ENCODE measurements around the gene TMEM19. TPM values are rescaled to one million over a fixed set of nuclear protein-coding genes. Genes with fewer than 3 reads are reported as not detected.

Gene TMEM19
- total RNA-seq, 2 experiments from 2014 or later: 6.1 to 12.9 TPM

DNA sequence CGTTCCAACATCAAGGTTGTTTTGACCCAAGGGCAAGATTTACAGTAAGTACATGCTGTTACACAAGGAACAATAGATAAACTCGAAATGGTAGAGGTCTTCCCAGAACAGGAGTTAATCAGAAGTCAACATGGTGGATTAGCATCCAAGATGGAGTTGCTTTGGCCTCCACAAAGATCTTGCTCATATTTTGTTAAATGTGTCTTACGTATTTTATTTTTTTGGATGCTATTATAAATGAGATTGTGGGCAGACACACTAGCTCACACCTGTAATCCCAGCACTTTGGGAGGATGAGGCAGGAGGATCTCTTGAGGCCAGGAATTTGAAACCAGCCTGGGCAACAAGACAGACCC lies 46.5 kb downstream of the TMEM19 start:
- no peak overlapping the region for H3K27ac Mint-ChIP-seq
- no peaks in the 10 kb centered on the region for H3K9me3 Mint-ChIP-seq (ENCODE audit: low read depth)
- no peaks in the 10 kb centered on the region for H3K36me3 Mint-ChIP-seq (ENCODE audit: low read depth)
- intact Hi-C loops (cut with DNase I, micrococcal nuclease): no loop called here
- no peak overlapping the region for H3K4me3 Mint-ChIP-seq
- DNase-seq: no peak
- ChIA-PET CTCF (no interaction called here), POLR2A (interaction anchor here (0.6 kb wide), 1 partner anchor 22 kb away, joined by 3 read pairs; the partner anchor contains the start of gene RAB21)
- H3K27me3 Mint-ChIP-seq: no peaks in the 10 kb centered on the region
- ATAC-seq: no peak
- no peaks in the 10 kb centered on the region for H3K4me1 Mint-ChIP-seq

DNA sequence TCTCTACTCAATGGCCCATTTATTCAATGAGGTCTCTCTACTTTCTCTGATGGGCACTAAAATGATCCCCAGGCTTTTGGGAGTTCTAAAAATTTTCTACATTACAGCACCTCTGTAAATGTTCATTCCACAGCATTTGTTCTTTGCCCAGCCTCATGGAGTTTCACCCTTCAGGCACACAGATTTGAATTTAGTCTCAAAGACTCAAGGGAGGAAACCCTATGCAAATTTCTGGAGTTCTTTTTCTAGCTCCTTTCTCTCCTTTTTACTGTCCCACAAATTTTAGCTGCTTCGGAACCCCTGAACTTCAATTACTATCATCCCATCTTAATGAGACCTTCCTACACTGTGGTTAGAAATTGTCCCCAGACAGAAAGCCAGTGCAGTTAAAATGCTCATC lies 51.3 kb downstream of the TMEM19 start:
- Mint-ChIP-seq H3K27ac (no peak overlapping the region), H3K9me3 (ENCODE audit: low read depth) (no peaks in the 10 kb centered on the region), H3K36me3 (ENCODE audit: low read depth) (no peaks in the 10 kb centered on the region), H3K4me3 (no peak overlapping the region), H3K27me3 (no peaks in the 10 kb centered on the region), H3K4me1 (no peaks in the 10 kb centered on the region)
- ATAC-seq: no peak
- no peak for DNase-seq
- ChIA-PET CTCF (interaction anchor here (0.7 to 2.3 kb wide), 3 partner anchors 10 to 520 kb away, joined by 3 to 15 read pairs (median 4); no protein-coding TSS in a partner anchor), POLR2A (no interaction called here)
- intact Hi-C loops (cut with DNase I, micrococcal nuclease): no loop called here

DNA sequence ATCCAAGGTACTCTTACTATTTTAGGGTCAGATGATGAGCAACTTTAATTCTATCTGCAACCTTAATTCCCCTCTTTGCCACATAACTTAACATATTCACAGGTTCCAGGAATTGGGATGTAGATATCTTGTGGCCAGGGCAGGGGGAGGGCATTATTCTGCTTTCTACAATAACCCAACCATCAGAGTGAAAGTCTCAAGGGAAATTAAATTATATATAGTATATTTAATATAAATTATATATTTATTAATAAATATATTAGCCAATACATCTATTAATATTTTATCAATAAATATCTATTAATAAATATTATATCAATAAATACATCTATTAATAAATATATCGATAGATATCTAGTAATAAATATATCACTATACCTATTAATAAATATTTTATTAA lies 57.1 kb downstream of the TMEM19 start:
- no peaks in the 10 kb centered on the region for H3K27me3 Mint-ChIP-seq
- H3K36me3 Mint-ChIP-seq (ENCODE audit: low read depth): no peaks in the 10 kb centered on the region
- intact Hi-C loops (cut with DNase I, micrococcal nuclease): no loop called here
- no peak for DNase-seq
- H3K9me3 Mint-ChIP-seq (ENCODE audit: low read depth): no peaks in the 10 kb centered on the region
- ATAC-seq: no peak
- H3K4me1 Mint-ChIP-seq: no peaks in the 10 kb centered on the region
- ChIA-PET POLR2A (no interaction called here), CTCF (interaction anchor here (0.9 kb wide), 1 partner anchor 23 kb away, joined by 3 read pairs; no protein-coding TSS in a partner anchor)
- no peak overlapping the region for H3K27ac Mint-ChIP-seq
- H3K4me3 Mint-ChIP-seq: no peak overlapping the region

DNA sequence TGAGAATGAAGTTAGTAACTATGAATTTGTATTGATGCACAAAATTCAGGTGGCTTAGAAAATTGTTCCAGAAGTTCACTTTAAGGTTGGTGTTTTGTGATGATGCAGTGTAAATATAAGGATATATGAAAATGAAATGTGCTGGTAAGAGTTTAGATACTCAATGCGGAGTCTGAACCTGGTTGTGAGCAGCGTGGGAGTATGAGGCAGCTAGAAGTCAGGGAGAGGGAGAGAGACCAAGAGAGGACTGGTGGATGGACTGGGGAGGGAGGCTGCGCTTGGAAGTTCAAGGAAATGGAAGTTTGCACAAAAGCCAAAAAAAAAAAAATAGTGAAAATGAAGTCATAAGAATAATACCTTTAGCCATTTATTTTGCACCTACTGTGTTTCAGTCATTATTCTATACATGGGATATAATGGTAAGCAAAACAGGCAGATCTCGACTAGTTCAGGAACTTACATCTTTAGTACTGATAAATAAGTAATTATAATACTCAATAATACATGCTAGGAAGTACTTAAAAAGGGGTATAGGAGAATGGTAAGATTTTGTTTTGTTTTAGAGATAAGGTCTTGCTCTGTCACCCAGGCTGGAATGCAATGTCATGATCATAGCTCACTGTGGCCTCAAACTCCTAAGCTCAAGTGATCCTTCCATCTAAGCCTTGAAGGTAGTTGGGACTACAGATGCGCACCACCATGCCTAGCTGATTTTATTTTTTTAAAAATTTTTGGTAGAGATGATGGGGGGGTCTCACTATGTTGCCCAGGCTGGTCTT lies 58.8 kb downstream of the TMEM19 start:
- DNase-seq (no peak), ATAC-seq (no peak)
- peaks cover 3% of the 10 kb centered on the region for H3K27me3 Mint-ChIP-seq
- H3K4me1 Mint-ChIP-seq: no peaks in the 10 kb centered on the region
- intact Hi-C loops (cut with DNase I, micrococcal nuclease): loop anchor here (5.0 kb wide), 2 partner anchors 107 to 1012 kb away; no protein-coding TSS in a partner anchor
- no peaks in the 10 kb centered on the region for H3K36me3 Mint-ChIP-seq (ENCODE audit: low read depth)
- H3K4me3 Mint-ChIP-seq: no peak overlapping the region
- ChIA-PET CTCF (interaction anchor here (1.1 to 6.0 kb wide), 6 partner anchors 13 to 329 kb away, joined by 3 to 73 read pairs (median 8); partner anchors contain the start of gene TMEM19), POLR2A (interaction anchor here (0.7 kb wide), 1 partner anchor 10 kb away, joined by 4 read pairs; the partner anchor contains the start of gene RAB21)
- no peaks in the 10 kb centered on the region for H3K9me3 Mint-ChIP-seq (ENCODE audit: low read depth)
- no peak overlapping the region for H3K27ac Mint-ChIP-seq

GRCh38 chr12:71746974-71747611 lies 61.2 kb downstream of the TMEM19 start:
- ChIA-PET POLR2A (interaction anchor here (1.0 kb wide), 3 partner anchors 9 to 85 kb away, joined by 3 to 4 read pairs (median 3); partner anchors contain the start of gene ZFC3H1), CTCF (interaction anchor here (0.6 to 6.0 kb wide), 41 partner anchors 9 to 1018 kb away, joined by 3 to 73 read pairs (median 4); partner anchors contain the start of genes THAP2, TMEM19 and ZFC3H1)
- DNase-seq: peak; percentile 62
- peaks cover 10% of the 10 kb centered on the region for H3K27me3 Mint-ChIP-seq
- H3K9me3 Mint-ChIP-seq (ENCODE audit: low read depth): no peaks in the 10 kb centered on the region
- no peak overlapping the region for H3K4me3 Mint-ChIP-seq
- no peaks in the 10 kb centered on the region for H3K4me1 Mint-ChIP-seq
- peak; percentile 79 for ATAC-seq
- H3K36me3 Mint-ChIP-seq (ENCODE audit: low read depth): no peaks in the 10 kb centered on the region
- intact Hi-C loops (cut with DNase I, micrococcal nuclease): loop anchor here (1.0 to 5.0 kb wide), 5 partner anchors 110 to 1015 kb away; no protein-coding TSS in a partner anchor
- no peak overlapping the region for H3K27ac Mint-ChIP-seq

- POLR2A ChIA-PET: interaction anchor here (1.0 kb wide), 1 partner anchor 86 kb away, joined by 3 read pairs; no protein-coding TSS in a partner anchor
- DNase-seq (no peak), ATAC-seq (no peak)
- no peak overlapping the region for H3K27ac Mint-ChIP-seq
- no peaks in the 10 kb centered on the region for H3K9me3 Mint-ChIP-seq (ENCODE audit: low read depth)
- intact Hi-C loops (cut with DNase I, micrococcal nuclease): loop anchor here (5.0 kb wide), 2 partner anchors 111 to 1016 kb away; no protein-coding TSS in a partner anchor
- no peaks in the 10 kb centered on the region for H3K4me1 Mint-ChIP-seq
- CTCF ChIA-PET: interaction anchor here (0.9 to 6.0 kb wide), 20 partner anchors 8 to 333 kb away, joined by 3 to 73 read pairs (median 5); partner anchors contain the start of genes THAP2, TMEM19 and ZFC3H1
- H3K36me3 Mint-ChIP-seq (ENCODE audit: low read depth): no peaks in the 10 kb centered on the region
- no peak overlapping the region for H3K4me3 Mint-ChIP-seq
- peaks cover 12% of the 10 kb centered on the region for H3K27me3 Mint-ChIP-seq
Measured at GRCh38 chr12:71748081-71748850, 62.4 kb downstream of the TMEM19 start.

- Mint-ChIP-seq H3K27me3 (peaks cover 12% of the 10 kb centered on the region), H3K36me3 (ENCODE audit: low read depth) (no peaks in the 10 kb centered on the region), H3K27ac (no peak overlapping the region), H3K9me3 (ENCODE audit: low read depth) (no peaks in the 10 kb centered on the region), H3K4me1 (peaks cover 6% of the 10 kb centered on the region), H3K4me3 (no peak overlapping the region)
- ChIA-PET POLR2A (interaction anchor here (0.6 kb wide), 1 partner anchor 87 kb away, joined by 6 read pairs; no protein-coding TSS in a partner anchor), CTCF (interaction anchor here (1.2 to 6.0 kb wide), 3 partner anchors 15 to 113 kb away, joined by 5 to 46 read pairs (median 18); no protein-coding TSS in a partner anchor)
- ATAC-seq: no peak
- DNase-seq: no peak
- intact Hi-C loops (cut with DNase I, micrococcal nuclease): loop anchor here (5.0 kb wide), 2 partner anchors 112 to 1017 kb away; no protein-coding TSS in a partner anchor
Measured at GRCh38 chr12:71749666-71750065, 63.8 kb downstream of the TMEM19 start.

- ChIA-PET POLR2A (no interaction called here), CTCF (interaction anchor here (2.0 to 2.6 kb wide), 2 partner anchors 28 to 337 kb away, joined by 6 read pairs; no protein-coding TSS in a partner anchor)
- peaks cover 25% of the 10 kb centered on the region for H3K36me3 Mint-ChIP-seq (ENCODE audit: low read depth)
- H3K4me1 Mint-ChIP-seq: peaks cover 19% of the 10 kb centered on the region
- no peak overlapping the region for H3K4me3 Mint-ChIP-seq
- ATAC-seq (no peak), DNase-seq (no peak)
- H3K27me3 Mint-ChIP-seq: peaks cover 12% of the 10 kb centered on the region
- no peak overlapping the region for H3K27ac Mint-ChIP-seq
- no peaks in the 10 kb centered on the region for H3K9me3 Mint-ChIP-seq (ENCODE audit: low read depth)
- intact Hi-C loops (cut with DNase I, micrococcal nuclease): no loop called here
Measured at GRCh38 chr12:71752891-71753290, 67.0 kb downstream of the TMEM19 start.

Other genes with a start within 250 kb of the TMEM19 start
- not detected for gene LGR5, start 246.3 kb upstream of the TMEM19 start, total RNA-seq
- 10 to 100 TPM; 57.1 to 71.5 TPM for gene ZFC3H1, start 22.2 kb upstream of the TMEM19 start, total RNA-seq
- gene THAP2, start 21.8 kb upstream of the TMEM19 start, total RNA-seq: 10 to 100 TPM in 1 of 2 experiments, 1 to 10 TPM in 1; 8.7 to 11.8 TPM
- 10 to 100 TPM; 88.9 to 98.9 TPM for gene RAB21, start 68.8 kb downstream of the TMEM19 start, total RNA-seq
- 10 to 100 TPM; 50.3 to 59.1 TPM for gene TBC1D15, start 153.7 kb downstream of the TMEM19 start, total RNA-seq

Measured in activated CD4-positive, alpha-beta T cell treated with anti-CD3 and anti-CD28 coated beads for 36 hours (primary cell).